HepG2 (cell line): Measurements from ENCODE around the gene PDE1C. TPM values are rescaled to one million over a fixed set of nuclear protein-coding genes. Genes with fewer than 3 reads are reported as not detected.

Source experiments
- ATAC-seq: fragments of 200-7000 bp; cut with Tn5 transposase; 3 replicates; pipeline ENCODE4 v1.9.1; 2020; ENCODE audit warnings: mild to moderate bottlenecking, moderate library complexity
- BruUV-seq: library from RNA; stranded (reverse); fragments of 400-500 nt; replicated peaks from 2 replicates; lab custom pipeline; 2021; lab: Mats Ljungman, UMichigan
- CTCF ChIA-PET: fragments of 300-600 bp; formaldehyde crosslinking; extraction: SDS; loops from one replicate; lab custom pipeline; 2021; ENCODE audit warnings: low total read pairs, inconsistent platforms, low intra/inter-chr PET ratio; lab: Yijun Ruan, JAX
- POLR2A ChIA-PET: fragments of 350-600 bp; sonication (Branson Sonifier 250); formaldehyde crosslinking; loops from one replicate; lab custom pipeline; 2020; ENCODE audit warnings: antibody characterized with exemption, inconsistent platforms; lab: Yijun Ruan, JAX
- DNase-seq: peaks from one replicate; pipeline ENCODE4 v3.0.0-alpha.2; 2015; ENCODE audit warnings: low spot score
- FAIRE-seq: peaks from 3 replicates; lab custom pipeline; 2011; peaks lifted over from hg19 to GRCh38; lab: Jason Lieb, UNC
- H2AFZ ChIP-seq: one replicate; pipeline ENCODE4 v1.6.1; 2011; ENCODE audit warnings: low read length, inconsistent platforms
- H3K27ac ChIP-seq: fragments of 300-600 bp; 3 replicates; pipeline ENCODE4 v1.8.0; 2011; ENCODE audit warnings: mixed run types, mild to moderate bottlenecking, mixed read lengths, low read length, inconsistent platforms; ENCODE audit not compliant: insufficient read depth; ENCODE audit errors: extremely low read length
- H3K27me3 ChIP-seq, 2 experiments: fragments of 200-600 bp in 1 of 2; 2 replicates in 1 of 2; 3 replicates in 1 of 2; pipeline versions ENCODE4 v1.6.0 to v1.8.0; 2011; ENCODE audit warnings: low read length in 2 of 2, mild to moderate bottlenecking in 2 of 2, moderate library complexity in 2 of 2, inconsistent platforms in 1 of 2; ENCODE audit not compliant: insufficient read depth in 2 of 2, control insufficient read depth in 1 of 2
- H3K36me3 ChIP-seq, 2 experiments: fragments of 200-600 bp in 1 of 2; replicated peaks in 1 of 2; 2 replicates in 1 of 2; 3 replicates in 1 of 2; pipeline versions ENCODE4 v1.5.1 to v1.8.0; 2011; ENCODE audit warnings: low read length in 2 of 2, inconsistent platforms in 1 of 2; ENCODE audit not compliant: insufficient read depth in 2 of 2, control insufficient read depth in 1 of 2
- H3K4me1 ChIP-seq: 2 replicates; pipeline ENCODE4 v1.5.1; 2012; ENCODE audit warnings: low read length, inconsistent platforms; ENCODE audit not compliant: insufficient read depth
- H3K4me2 ChIP-seq: 2 replicates; pipeline ENCODE4 v1.6.0; 2011; ENCODE audit warnings: low read depth, low read length, inconsistent platforms
- H3K4me3 ChIP-seq, 3 experiments: fragments of 200-600 bp in 1 of 3; sonication (generic), shearing (Covaris generic) in 1 of 3; replicated peaks in 1 of 3; 2 replicates each; pipeline ENCODE4 v1.5.1; 2011 to 2016; ENCODE audit warnings: low read length in 3 of 3, inconsistent platforms in 2 of 3, low read depth in 2 of 3, mild to moderate bottlenecking in 2 of 3, control low read depth in 1 of 3, mixed read lengths in 1 of 3; ENCODE audit not compliant: insufficient read depth in 1 of 3
- H3K79me2 ChIP-seq: one replicate; pipeline ENCODE4 v1.6.1; 2011; ENCODE audit warnings: low read length, inconsistent platforms; ENCODE audit not compliant: insufficient read depth
- H3K9ac ChIP-seq: 2 replicates; pipeline ENCODE4 v1.6.0; 2011; ENCODE audit warnings: mild to moderate bottlenecking, low read depth, low read length, inconsistent platforms; ENCODE audit not compliant: insufficient read depth
- H3K9me3 ChIP-seq: 2 replicates; pipeline ENCODE4 v1.5.1; 2012; ENCODE audit warnings: mild to moderate bottlenecking, low read length
- H4K20me1 ChIP-seq: 2 replicates; pipeline ENCODE4 v1.6.0; 2011; ENCODE audit warnings: inconsistent platforms, mild to moderate bottlenecking, low read length, moderate library complexity; ENCODE audit not compliant: insufficient read depth
- BRCA1 ChIP-seq: sonication (generic); formaldehyde crosslinking; IDR thresholded peaks from 2 replicates; pipeline ENCODE4 v1.4.0; 2020; ENCODE audit warnings: missing genetic modification reagents
- DNMT1 ChIP-seq: sonication (generic); formaldehyde crosslinking; IDR thresholded peaks from 2 replicates; pipeline ENCODE4 v1.5.1; 2020; ENCODE audit warnings: mild to moderate bottlenecking, missing genetic modification reagents
- MBNL3 ChIP-seq: fragments of 250-450 bp; sonication (Bioruptor Pico); conservative IDR thresholded peaks from 2 replicates; pipeline ENCODE4 v1.8.0; 2022; ENCODE audit warnings: mild to moderate bottlenecking, inconsistent platforms
- SP4 ChIP-seq: sonication (generic); formaldehyde crosslinking; IDR thresholded peaks from 2 replicates; pipeline ENCODE4 v1.8.1; 2023; ENCODE audit warnings: mild to moderate bottlenecking, missing genetic modification reagents
- TMF1 ChIP-seq: sonication (generic); formaldehyde crosslinking; IDR thresholded peaks from 2 replicates; pipeline ENCODE4 v1.8.1; 2022; ENCODE audit warnings: low read depth, missing genetic modification reagents
- ZNF180 ChIP-seq: sonication (generic); formaldehyde crosslinking; IDR thresholded peaks from 2 replicates; pipeline ENCODE4 v1.4.0; 2020; ENCODE audit warnings: low read depth, missing genetic modification reagents, borderline replicate concordance
- ZNF225 ChIP-seq: sonication (generic); formaldehyde crosslinking; IDR thresholded peaks from 2 replicates; pipeline ENCODE4 v1.4.0; 2020; ENCODE audit warnings: mild to moderate bottlenecking, missing genetic modification reagents
- ZNF446 ChIP-seq: sonication (generic); formaldehyde crosslinking; IDR thresholded peaks from 2 replicates; pipeline ENCODE4 v1.5.0; 2020; ENCODE audit warnings: mild to moderate bottlenecking, missing genetic modification reagents
- ZNF556 ChIP-seq: sonication (generic); formaldehyde crosslinking; IDR thresholded peaks from 2 replicates; pipeline ENCODE4 v1.4.0; 2020; ENCODE audit warnings: mild to moderate bottlenecking, missing genetic modification reagents, borderline replicate concordance
- ZNF598 ChIP-seq: sonication (generic); formaldehyde crosslinking; IDR thresholded peaks from 2 replicates; pipeline ENCODE4 v1.5.1; 2020; ENCODE audit warnings: mild to moderate bottlenecking, missing genetic modification reagents, borderline replicate concordance
- in situ Hi-C: cut with HindIII; loops from 2 replicates; pipeline ENCODE4 v1.10.0; 2017; ENCODE audit warnings: low pct_unique_long_range_greater_than_20kb; ENCODE audit not compliant: extremely low pct_ligation_motif_present
- intact Hi-C: fragments of 100-400 bp; cut with micrococcal nuclease; formaldehyde crosslinking; loops from one replicate; pipeline ENCODE4 v1.10.0; 2022; ENCODE audit not compliant: unreplicated experiment
- polyA plus RNA-seq, 8 experiments: library from polyadenylated mRNA; depleted of rRNA in 3 of 8; stranded (reverse) in 7 of 8; unstranded in 1 of 8; fragments of >200 nt; fragmentation: Illumina TruSeq in 4 of 8; extraction: Trizol in 4 of 8; gene quantifications; 2 replicates each; pipeline versions ENCODE4 v1.2.1 to v1.2.3, GENCODE V29; 2011 to 2016; ENCODE audit warnings: low read depth in 4 of 8, missing spikeins in 1 of 8, mixed read lengths in 1 of 8; ENCODE audit not compliant: insufficient read depth in 1 of 8
- total RNA-seq, 5 experiments: library from RNA; depleted of rRNA; stranded (reverse); fragments of >200 nt; fragmentation: Illumina TruSeq; extraction: Trizol; gene quantifications; 2 replicates each; pipeline ENCODE4 v1.2.3, GENCODE V29; 2016; ENCODE audit warnings: low read depth in 1 of 5
- TF ChIP-seq, protein P1 (sequence below): sonication (generic); formaldehyde crosslinking; IDR thresholded peaks from 2 replicates; pipeline ENCODE4 v1.5.1; 2020; ENCODE audit warnings: missing genetic modification reagents, mild to moderate bottlenecking, borderline replicate concordance
- TF ChIP-seq, protein P2 (sequence below): sonication (generic); formaldehyde crosslinking; IDR thresholded peaks from 2 replicates; pipeline ENCODE4 v1.5.1; 2020; ENCODE audit warnings: missing genetic modification reagents, mild to moderate bottlenecking, borderline replicate concordance
- TF ChIP-seq, protein P3 (sequence below): IDR thresholded peaks from 2 replicates; pipeline ENCODE4 v1.6.1; 2012; ENCODE audit warnings: inconsistent platforms

The PDE1C gene
- total and polyA plus RNA-seq, 2 of the 13 experiments (the other 11 are each of a cell fraction or from before 2014, with no cell fraction given) = not detected

DNA sequence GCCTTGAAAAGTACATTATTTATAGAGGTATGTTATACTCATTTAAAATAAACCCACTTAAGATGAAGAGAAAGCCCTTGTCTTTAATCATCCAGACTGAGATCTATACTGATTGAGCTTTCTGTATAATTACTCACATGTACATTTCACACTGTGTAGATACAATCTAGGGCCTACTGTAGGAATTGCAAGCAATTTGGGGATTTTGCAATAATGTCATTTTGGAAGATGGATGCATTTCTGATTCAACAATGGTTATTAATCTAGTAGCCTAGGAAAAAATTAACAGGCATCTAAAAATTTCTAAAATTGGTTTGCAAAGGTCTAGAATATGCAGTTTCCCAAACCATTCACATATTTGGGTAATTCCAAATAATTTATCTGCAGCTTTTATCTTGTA is 132.2 kb downstream of the PDE1C start:
- in situ Hi-C loops (no loop called here), intact Hi-C loops (no loop called here)
- H3K4me2 ChIP-seq = no peak overlapping the region
- H3K9ac ChIP-seq = no peak overlapping the region
- FAIRE-seq (no peak), ATAC-seq (no peak), DNase-seq (no peak)
- no peak overlapping the region for H2AFZ ChIP-seq
- ChIA-PET POLR2A (no interaction called here), CTCF (no interaction called here)
- H3K79me2 ChIP-seq = no peaks in the 10 kb centered on the region
- no peak overlapping the region for H3K27ac ChIP-seq
- no peaks in the 10 kb centered on the region for H3K27me3 ChIP-seq
- no peak overlapping the region for H3K4me3 ChIP-seq
- H3K9me3 ChIP-seq = no peaks in the 10 kb centered on the region
- no peaks in the 10 kb centered on the region for H3K36me3 ChIP-seq
- no peak for TF ChIP-seq ZNF225 (CRISPR knock-in tag)
- no peak for TF ChIP-seq ZNF556
- TF ChIP-seq, protein P1, sequence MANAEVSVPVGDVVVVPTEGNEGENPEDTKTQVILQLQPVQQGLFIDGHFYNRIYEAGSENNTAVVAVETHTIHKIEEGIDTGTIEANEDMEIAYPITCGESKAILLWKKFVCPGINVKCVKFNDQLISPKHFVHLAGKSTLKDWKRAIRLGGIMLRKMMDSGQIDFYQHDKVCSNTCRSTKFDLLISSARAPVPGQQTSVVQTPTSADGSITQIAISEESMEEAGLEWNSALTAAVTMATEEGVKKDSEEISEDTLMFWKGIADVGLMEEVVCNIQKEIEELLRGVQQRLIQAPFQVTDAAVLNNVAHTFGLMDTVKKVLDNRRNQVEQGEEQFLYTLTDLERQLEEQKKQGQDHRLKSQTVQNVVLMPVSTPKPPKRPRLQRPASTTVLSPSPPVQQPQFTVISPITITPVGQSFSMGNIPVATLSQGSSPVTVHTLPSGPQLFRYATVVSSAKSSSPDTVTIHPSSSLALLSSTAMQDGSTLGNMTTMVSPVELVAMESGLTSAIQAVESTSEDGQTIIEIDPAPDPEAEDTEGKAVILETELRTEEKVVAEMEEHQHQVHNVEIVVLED (CRISPR knock-in tag) = no peak
- TF ChIP-seq TMF1 = no peak
- TF ChIP-seq, protein P2, sequence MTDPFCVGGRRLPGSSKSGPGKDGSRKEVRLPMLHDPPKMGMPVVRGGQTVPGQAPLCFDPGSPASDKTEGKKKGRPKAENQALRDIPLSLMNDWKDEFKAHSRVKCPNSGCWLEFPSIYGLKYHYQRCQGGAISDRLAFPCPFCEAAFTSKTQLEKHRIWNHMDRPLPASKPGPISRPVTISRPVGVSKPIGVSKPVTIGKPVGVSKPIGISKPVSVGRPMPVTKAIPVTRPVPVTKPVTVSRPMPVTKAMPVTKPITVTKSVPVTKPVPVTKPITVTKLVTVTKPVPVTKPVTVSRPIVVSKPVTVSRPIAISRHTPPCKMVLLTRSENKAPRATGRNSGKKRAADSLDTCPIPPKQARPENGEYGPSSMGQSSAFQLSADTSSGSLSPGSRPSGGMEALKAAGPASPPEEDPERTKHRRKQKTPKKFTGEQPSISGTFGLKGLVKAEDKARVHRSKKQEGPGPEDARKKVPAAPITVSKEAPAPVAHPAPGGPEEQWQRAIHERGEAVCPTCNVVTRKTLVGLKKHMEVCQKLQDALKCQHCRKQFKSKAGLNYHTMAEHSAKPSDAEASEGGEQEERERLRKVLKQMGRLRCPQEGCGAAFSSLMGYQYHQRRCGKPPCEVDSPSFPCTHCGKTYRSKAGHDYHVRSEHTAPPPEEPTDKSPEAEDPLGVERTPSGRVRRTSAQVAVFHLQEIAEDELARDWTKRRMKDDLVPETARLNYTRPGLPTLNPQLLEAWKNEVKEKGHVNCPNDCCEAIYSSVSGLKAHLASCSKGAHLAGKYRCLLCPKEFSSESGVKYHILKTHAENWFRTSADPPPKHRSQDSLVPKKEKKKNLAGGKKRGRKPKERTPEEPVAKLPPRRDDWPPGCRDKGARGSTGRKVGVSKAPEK (CRISPR knock-in tag) = no peak
- no peak for TF ChIP-seq DNMT1
- TF ChIP-seq MBNL3 (CRISPR knock-in tag) = no peak
- TF ChIP-seq SP4 = no peak
- TF ChIP-seq ZNF446 (CRISPR knock-in tag) = no peak
- TF ChIP-seq ZNF180 (CRISPR knock-in tag) = no peak
- no peak for TF ChIP-seq BRCA1 (CRISPR knock-in tag)
- no peak for TF ChIP-seq ZNF598 (CRISPR knock-in tag)
- TF ChIP-seq, protein P3, sequence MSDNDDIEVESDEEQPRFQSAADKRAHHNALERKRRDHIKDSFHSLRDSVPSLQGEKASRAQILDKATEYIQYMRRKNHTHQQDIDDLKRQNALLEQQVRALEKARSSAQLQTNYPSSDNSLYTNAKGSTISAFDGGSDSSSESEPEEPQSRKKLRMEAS = no peak
- no TSS peak for BruUV-seq
- H3K4me1 ChIP-seq = no peaks in the 10 kb centered on the region
- H4K20me1 ChIP-seq = no peaks in the 10 kb centered on the region
